HFFc6 (cell line): ENCODE results near the gene MED27. TPM values are rescaled to one million over a fixed set of nuclear protein-coding genes. Genes with fewer than 3 reads are reported as not detected.
A peak's percentile ranks its signal among the peaks of the same experiment; 100 is the strongest.

Experiments used
- DNase-seq: peaks from one replicate; pipeline ENCODE4 v3.0.0-alpha.2; 2018
- H3K27ac Mint-ChIP-seq: 2 replicates; pipeline ENCODE4 v1.8.0; 2020; ENCODE audit warnings: mild to moderate bottlenecking, mixed read lengths
- H3K27me3 Mint-ChIP-seq: 2 replicates; pipeline ENCODE4 v1.8.0; 2021; ENCODE audit warnings: mild to moderate bottlenecking, moderate library complexity, mixed read lengths; ENCODE audit not compliant: insufficient read depth
- H3K36me3 Mint-ChIP-seq: 2 replicates; pipeline ENCODE4 v1.8.0; 2021; ENCODE audit warnings: low read depth, mixed read lengths
- H3K4me1 Mint-ChIP-seq: 2 replicates; pipeline ENCODE4 v1.8.0; 2020; ENCODE audit warnings: low read depth, mixed read lengths
- H3K4me3 Mint-ChIP-seq: 2 replicates; pipeline ENCODE4 v1.8.0; 2020; ENCODE audit warnings: mild to moderate bottlenecking, moderate library complexity, mixed read lengths
- H3K9me3 Mint-ChIP-seq: 2 replicates; pipeline ENCODE4 v1.8.0; 2020; ENCODE audit warnings: mild to moderate bottlenecking, mixed read lengths
- CTCF ChIP-seq: fragments of 200-600 bp; sonication (generic); IDR thresholded peaks from 2 replicates; pipeline ENCODE4 v1.5.0; 2021; ENCODE audit warnings: antibody characterized with exemption, mild to moderate bottlenecking
- total RNA-seq, 6 experiments: library from RNA; stranded (reverse); fragmentation: NEBNext Ultra II Directional; extraction: Animal tissue kit (Norgen Biotek cat#: 25700); gene quantifications; 2 replicates in 1 of 6; 3 replicates in 5 of 6; pipeline ENCODE4 v1.2.3, GENCODE V29; 2021

Gene MED27
- total RNA-seq, 6 experiments from 2014 or later, result 30.2 to 37.7 (median 32.7) TPM

GRCh38 chr9:132048201-132048600 is 31.5 kb downstream of the MED27 start:
- Mint-ChIP-seq H3K27me3 (no peaks in the 10 kb centered on the region), H3K36me3 (peaks cover 6% of the 10 kb centered on the region; the same call in 1 of the 2 replicates), H3K4me3 (no peak overlapping the region), H3K27ac (no peak overlapping the region), H3K4me1 (peaks cover 51% of the 10 kb centered on the region), H3K9me3 (no peaks in the 10 kb centered on the region)
- DNase-seq, result no peak
- TF ChIP-seq CTCF, result no peak

- DNase-seq, result no peak
- no peaks in the 10 kb centered on the region for H3K9me3 Mint-ChIP-seq
- H3K27ac Mint-ChIP-seq, result no peak overlapping the region
- H3K27me3 Mint-ChIP-seq, result peaks cover 2% of the 10 kb centered on the region; the same call in 1 of the 2 replicates
- no peak for TF ChIP-seq CTCF
- peaks cover 15% of the 10 kb centered on the region for H3K36me3 Mint-ChIP-seq
- no peak overlapping the region for H3K4me3 Mint-ChIP-seq
- H3K4me1 Mint-ChIP-seq, result peaks cover 68% of the 10 kb centered on the region
These were observed 33.2 kb downstream of the MED27 start for GRCh38 chr9:132046456-132046855.

- TF ChIP-seq CTCF, result no peak
- H3K27me3 Mint-ChIP-seq, result peaks cover 2% of the 10 kb centered on the region; the same call in 1 of the 2 replicates
- no peaks in the 10 kb centered on the region for H3K9me3 Mint-ChIP-seq
- peaks cover 23% of the 10 kb centered on the region for H3K36me3 Mint-ChIP-seq
- no peak overlapping the region for H3K4me3 Mint-ChIP-seq
- H3K4me1 Mint-ChIP-seq, result peaks cover 82% of the 10 kb centered on the region
- H3K27ac Mint-ChIP-seq, result peak overlapping the region; percentile 69
- no peak for DNase-seq
These were observed 35.3 kb downstream of the MED27 start for GRCh38 chr9:132044176-132044875.

GRCh38 chr9:132043708-132044107 is 36.0 kb downstream of the MED27 start:
- no peak for TF ChIP-seq CTCF
- no peaks in the 10 kb centered on the region for H3K9me3 Mint-ChIP-seq
- H3K4me1 Mint-ChIP-seq, result peaks cover 81% of the 10 kb centered on the region
- H3K4me3 Mint-ChIP-seq, result no peak overlapping the region
- H3K27me3 Mint-ChIP-seq, result peaks cover 2% of the 10 kb centered on the region; the same call in 1 of the 2 replicates
- H3K36me3 Mint-ChIP-seq, result peaks cover 26% of the 10 kb centered on the region
- DNase-seq, result no peak
- H3K27ac Mint-ChIP-seq, result peak overlapping the region; percentile 19; the same call in 1 of the 2 replicates

- peaks cover 2% of the 10 kb centered on the region; the same call in 1 of the 2 replicates for H3K27me3 Mint-ChIP-seq
- TF ChIP-seq CTCF, result no peak
- H3K36me3 Mint-ChIP-seq, result peaks cover 26% of the 10 kb centered on the region
- peak; percentile 95 for DNase-seq
- peak overlapping the region; percentile 82 for H3K4me3 Mint-ChIP-seq
- H3K9me3 Mint-ChIP-seq, result no peaks in the 10 kb centered on the region
- H3K4me1 Mint-ChIP-seq, result peaks cover 70% of the 10 kb centered on the region
- H3K27ac Mint-ChIP-seq, result peak overlapping the region; percentile 96
These were observed 37.3 kb downstream of the MED27 start for GRCh38 chr9:132042324-132042723.
